GM21717 (cell line): ENCODE results near the gene ZNF358.

Experiments used
- ATAC-seq: cut with Tn5 transposase; IDR thresholded peaks from one replicate; pipeline ENCODE4 v1.9.1; 2021; ENCODE audit warnings: mild to moderate bottlenecking, moderate library complexity; ENCODE audit not compliant: unreplicated experiment

The ZNF358 gene

GRCh38 chr19:7488736-7489353, 27.1 kb upstream of the ZNF358 start, which contains the start of gene PEX11G:
PEX11G (minus strand) TSS chr19:7489035; CDS start chr19:7489010, 25 bp downstream.
- no peak for ATAC-seq

GRCh38 chr19:7489609-7490044, 26.3 kb upstream of the ZNF358 start:
- ATAC-seq: no peak

- no peak for ATAC-seq
Measured at GRCh38 chr19:7492142-7492541, 23.8 kb upstream of the ZNF358 start.

DNA sequence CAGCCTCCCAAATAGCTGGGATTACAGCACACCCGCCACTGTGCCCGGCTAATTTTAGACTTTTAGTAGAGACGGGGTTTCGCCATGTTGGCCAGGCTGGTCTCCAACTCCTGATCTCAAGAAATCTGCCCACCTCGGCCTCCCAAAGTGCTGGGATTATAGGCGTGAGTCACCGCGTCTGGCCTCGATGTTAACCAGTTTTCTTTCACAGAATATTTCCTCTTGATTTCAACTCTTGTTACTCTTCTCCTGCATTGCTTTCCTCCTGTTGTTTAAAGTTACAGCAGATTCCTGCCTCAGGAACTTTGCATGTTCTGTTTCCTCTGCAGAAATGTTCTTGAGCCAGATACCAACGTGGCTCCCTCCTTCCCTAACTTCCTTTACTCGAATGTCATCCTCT, 23.3 kb upstream of the ZNF358 start:
- no peak for ATAC-seq

DNA sequence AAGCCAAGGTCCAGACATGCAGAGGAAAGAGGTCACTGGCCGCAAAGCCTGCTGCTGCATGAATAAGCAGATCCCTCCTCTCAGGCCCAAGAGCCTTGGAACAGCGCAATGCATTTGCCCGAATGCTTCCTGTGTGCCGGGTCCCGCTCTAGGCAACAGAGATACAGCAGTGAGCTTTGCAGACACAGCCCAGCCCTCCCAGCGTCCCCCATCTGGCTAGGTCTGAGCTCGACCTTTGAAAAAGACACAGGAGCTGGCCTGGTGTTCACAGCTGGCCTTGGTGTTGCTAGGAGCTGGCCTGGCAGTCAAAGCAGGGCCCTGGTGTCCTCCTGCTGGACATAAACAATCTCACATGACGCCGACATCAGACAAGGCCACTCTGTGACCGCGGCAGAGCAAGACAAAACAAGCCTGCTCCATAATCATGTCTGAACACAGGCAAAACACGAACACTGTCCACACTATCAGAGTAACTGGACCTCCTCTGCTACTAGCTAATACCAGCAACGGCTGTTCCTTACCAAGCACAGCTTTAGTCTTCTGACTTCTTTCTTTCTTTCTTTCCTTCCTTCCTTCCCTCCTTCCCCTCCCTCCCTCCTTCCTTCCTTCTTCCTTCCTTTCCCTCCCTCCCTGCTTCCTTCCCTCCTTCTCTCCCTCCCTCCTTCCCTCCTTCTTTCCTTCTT, 21.3 kb upstream of the ZNF358 start:
- ATAC-seq: no peak

GRCh38 chr19:7497292-7497691, 18.6 kb upstream of the ZNF358 start:
- no peak for ATAC-seq

DNA sequence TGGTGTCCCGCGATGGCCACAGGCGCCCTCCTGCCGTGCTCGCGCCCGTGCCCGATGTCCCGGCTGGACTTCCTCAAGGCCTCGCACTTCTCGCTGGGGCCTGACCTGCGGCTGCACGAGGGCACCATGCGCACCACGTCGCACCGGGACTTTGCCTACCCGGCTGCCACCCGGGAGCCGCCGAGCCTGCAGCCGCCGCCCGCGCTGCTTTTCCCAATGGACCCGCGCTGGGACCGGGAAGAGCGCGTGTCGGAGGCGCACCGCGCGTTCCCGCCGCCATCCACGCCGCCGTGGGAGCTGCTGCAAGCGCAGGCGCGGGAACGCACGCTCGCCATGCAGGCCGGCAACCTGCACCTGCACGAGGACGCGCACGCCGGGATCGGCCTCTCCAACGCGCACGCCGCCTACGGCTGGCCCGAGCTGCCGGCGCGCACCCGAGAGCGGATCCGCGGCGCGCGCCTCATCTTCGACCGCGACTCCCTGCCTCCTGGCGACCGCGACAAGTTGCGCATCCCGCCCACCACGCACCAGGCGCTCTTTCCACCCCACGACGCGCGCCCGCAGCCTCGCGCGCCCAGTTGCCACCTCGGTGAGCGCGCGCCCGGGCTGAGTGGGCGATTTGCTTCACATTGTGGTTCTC, 15.0 kb upstream of the ZNF358 start:
- ATAC-seq: no peak

DNA sequence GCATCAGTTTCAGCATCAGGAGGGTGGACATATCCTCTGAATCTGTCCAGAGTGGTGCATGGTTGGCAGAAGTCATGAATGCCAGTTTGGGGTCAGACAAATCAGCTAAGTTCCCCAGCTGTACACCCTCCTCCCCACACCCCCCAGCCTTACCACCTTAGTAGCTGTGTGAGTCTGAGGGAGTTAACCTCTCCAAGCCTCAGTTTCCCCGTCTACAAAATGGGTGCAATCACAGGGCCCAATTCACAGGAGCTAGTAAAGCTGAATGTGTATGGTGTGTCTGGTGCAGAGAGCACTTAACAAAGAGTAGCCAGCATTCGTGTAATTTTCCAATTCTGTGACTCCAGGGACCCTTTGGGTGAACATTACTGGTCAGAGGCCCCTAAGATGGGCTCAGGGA, 13.4 kb upstream of the ZNF358 start:
- no peak for ATAC-seq

DNA sequence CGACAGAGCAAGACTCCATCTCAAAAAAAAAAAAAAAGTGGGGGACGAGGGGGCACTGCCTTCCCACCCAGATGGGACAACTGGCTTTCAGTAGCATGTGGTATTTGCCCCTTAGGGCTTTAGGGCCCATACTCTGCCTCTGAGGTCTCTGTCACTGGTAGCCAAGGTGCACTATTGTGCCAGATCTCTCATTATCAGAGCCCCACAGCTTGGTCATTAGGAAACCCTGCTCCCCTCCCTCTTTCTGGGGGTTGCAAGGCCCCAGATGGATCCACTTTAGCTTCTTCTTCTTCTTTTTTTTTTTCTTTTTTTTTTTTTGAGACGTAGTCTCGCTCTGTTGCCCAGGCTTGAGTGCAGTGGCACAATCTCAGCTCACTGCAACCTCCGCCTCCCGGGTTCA, 11.2 kb upstream of the ZNF358 start:
- ATAC-seq: no peak

DNA sequence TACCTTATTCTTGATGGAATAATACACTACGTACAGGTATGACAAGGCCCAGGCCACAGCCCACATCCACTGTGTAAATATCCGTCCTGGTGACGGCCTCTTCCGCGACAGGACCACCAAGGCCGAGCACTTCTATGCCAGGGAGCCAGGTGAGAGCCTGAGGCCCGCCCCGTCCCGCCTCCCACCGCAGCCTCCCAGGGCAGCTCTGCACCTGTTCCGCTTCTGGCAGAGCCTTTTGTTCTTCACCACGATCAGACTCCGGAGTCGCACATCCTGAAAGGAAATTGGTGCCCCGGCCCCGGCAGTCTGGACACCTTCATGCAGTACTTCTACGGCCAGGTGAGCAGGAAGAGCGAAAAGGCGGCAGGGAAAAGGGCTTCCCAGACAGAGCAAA, 10.6 kb upstream of the ZNF358 start:
- ATAC-seq: no peak

DNA sequence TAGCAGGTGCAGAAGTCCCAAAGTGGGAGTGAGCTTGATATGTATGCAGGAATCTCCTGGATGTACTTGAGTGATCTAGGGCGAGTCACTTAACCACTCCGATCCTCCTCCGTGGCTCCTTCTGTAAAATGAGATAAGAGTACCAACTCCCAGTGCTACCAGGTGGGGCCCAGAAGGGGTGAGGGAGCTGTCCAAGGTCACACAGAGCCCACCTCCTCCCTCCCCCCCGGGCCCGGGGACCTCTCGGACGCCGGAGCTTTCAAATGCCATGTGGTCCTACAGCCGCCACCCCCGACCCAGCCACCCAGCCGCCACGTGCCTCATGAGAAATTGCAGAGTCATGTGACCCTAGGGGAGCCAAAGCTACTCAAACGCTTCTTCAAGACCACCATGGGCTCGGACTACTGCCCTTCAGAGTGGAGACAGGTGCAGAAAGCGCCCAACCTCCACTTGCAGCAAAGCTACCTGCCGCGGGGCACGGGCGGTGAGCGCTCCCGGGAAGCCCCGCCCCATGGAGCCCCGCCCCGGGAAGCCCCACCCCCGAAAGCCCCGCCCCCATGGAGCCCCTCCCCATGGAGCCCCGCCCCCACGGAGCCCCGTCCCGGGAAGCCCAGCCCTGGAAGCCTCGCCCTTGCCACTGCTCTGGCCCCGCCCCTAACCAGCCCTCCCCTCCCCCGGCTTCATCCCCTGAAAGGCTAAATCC, 10.1 kb upstream of the ZNF358 start:
- no peak for ATAC-seq

DNA sequence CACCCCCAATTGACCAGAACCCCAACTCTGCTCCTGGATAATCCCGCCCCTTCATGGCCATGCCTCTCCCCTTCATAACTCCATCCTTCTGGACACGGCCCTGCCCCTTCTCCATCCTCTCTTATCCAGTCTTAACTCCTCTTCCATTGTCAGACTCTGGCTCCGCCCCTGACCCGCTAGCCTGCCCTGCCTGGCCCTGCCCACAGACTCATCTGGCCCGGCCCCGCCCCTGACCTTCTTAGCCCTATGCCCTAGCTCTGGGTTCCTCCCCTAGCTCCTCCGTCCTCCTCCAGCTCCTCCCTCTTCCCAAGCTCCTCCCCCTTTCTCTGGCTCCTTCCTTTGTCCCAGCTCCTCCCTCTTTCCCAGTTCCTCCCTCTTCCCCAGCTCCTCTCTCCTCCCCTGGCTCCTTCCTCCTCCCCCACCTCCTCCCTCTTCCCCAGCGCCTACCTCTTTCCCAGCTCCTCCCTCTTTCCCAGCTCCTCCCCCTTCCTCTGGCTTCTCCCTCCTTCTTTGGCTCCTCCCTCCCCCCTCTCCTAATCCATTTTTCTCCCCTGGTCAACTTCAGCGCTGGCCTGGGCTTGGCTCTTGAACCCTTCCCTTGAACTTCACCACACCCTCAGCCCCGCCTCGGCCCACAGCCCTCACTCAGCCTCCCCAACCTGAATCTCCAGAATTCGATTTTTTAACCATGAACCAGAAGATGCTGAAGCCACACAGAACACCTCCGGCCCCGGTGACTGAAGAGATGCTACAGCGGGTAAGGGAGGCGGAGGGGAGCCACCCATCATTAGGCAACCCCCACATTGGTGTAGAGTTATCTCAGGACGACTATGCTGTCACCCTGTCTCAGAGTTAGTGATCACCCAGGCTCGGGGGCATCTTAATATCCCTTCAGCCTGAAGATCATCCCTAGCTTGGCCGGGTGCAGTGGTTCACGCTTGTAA, 9.2 kb upstream of the ZNF358 start:
- ATAC-seq: no peak

DNA sequence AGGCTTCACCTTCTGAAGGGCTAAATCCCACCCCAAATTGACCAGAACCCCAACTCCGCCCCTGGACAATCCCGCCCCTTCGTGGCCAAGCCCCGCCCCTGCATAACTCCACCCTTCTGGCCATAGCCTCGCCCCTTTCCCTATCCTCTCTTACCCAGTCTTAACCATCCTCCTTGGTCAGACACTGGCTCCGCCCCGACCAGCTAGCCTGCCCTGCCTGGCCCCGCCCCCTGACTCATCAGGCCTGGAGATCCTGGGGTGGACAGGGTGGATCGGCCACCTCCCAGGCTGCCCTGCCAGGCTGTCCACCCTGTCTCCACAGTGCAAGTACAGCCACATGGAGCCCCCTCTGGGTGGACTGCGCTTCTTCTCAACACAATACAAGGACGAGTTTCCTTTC, 8.0 kb upstream of the ZNF358 start:
- ATAC-seq: no peak

GRCh38 chr19:7509625-7510024, 6.3 kb upstream of the ZNF358 start:
- no peak for ATAC-seq

- ATAC-seq: no peak
Measured at GRCh38 chr19:7512400-7512851, 3.5 kb upstream of the ZNF358 start.

DNA sequence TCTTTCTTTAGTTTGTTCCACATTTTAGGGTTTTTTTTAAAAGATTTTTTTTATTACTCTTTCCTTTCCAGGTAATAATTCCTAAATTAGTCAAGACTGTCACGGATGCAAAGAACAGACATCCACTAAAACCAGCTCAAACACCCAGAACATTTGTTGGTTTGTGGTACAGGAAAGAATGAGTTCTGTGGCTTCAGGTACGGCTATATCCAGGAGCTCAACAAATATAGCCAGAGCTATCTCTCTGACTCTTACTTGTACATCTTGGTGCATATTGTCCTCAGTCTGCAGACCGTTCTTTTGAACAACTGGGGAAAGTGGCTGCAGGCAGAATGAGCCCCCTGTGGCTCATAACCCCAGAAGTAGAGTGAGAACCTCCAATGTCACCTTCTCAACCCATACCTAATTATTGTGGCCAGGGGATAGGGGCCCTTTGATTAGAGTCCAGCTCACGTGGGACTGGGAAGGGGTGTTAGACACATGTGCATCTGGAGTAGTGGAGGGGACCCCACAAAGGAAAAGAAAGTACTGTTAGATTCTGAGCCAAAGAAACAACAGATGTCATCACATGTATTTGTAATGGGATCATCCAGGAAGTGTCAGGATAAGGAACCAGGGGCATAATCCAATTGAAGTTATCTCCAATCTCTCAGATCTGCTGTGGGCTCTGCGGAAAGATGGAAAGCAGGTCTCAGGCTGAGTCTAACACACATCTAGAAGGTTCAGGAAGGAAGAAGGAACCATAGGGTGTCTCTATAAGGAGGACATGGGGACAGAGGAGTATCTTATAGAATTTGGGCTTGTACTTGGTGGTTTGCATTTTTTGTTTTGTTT, 1.9 kb upstream of the ZNF358 start:
- ATAC-seq: no peak

GRCh38 chr19:7515110-7515644, 726 bp upstream of the ZNF358 start:
- no peak for ATAC-seq

- ATAC-seq: no peak
Measured at GRCh38 chr19:7516333-7516732, 430 bp downstream of the ZNF358 start.

- ATAC-seq: no peak
Measured at GRCh38 chr19:7516878-7517277, 975 bp downstream of the ZNF358 start.
